HG02884 (cell line): ENCODE measurements around the gene ANKRD31.
"Not testable (repeated sequence)": the region's sequence is repeated elsewhere in the genome, so short reads cannot be mapped to it uniquely, and the experiment has no call there.

ENCODE experiments used
- ATAC-seq: cut with Tn5 transposase; IDR thresholded peaks from one replicate; pipeline ENCODE4 v1.9.1; 2021; ENCODE audit warnings: mild to moderate bottlenecking, moderate library complexity; ENCODE audit not compliant: unreplicated experiment

ANKRD31 gene

DNA sequence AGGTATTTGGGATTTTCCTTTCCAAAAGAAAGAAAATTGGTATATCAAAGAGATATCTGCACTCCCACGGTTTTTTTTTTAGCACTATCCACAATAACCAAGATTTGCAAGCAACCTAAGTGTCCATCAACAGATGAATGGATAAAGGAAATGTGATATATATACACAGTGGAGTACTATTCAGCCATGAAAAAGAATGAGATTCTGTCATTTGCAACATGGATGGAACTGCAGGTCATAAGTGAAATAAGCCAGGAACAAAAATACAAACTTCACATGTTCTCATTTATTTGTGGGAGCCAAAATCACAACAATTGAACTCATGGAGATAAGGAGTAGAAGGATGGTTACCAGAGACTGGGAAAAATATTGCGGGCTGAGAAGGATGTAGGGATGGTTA lies 9.8 kb downstream of the ANKRD31 start:
- no peak for ATAC-seq

DNA sequence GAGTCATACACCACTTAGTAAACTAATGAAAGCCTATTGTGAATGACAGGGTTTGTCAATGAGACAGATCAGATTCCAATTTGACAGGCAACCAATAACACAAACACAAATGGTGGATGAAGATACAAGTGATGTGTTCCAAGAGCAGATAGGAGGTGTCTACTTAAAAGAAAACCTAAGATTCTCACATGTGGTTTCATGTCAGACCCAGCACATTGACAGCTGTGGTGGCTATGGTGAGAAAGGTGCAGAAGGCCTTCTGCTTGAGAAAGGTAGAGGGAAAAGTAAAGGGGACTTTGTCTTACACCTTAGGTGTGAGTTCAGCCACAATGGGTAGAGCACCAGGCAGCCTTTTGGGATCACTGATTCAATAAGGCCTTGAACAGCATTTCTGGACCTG lies 11.2 kb downstream of the ANKRD31 start:
- no peak for ATAC-seq

GRCh38 chr5:75220787-75221186 lies 15.9 kb downstream of the ANKRD31 start:
- not testable (repeated sequence) for ATAC-seq

DNA sequence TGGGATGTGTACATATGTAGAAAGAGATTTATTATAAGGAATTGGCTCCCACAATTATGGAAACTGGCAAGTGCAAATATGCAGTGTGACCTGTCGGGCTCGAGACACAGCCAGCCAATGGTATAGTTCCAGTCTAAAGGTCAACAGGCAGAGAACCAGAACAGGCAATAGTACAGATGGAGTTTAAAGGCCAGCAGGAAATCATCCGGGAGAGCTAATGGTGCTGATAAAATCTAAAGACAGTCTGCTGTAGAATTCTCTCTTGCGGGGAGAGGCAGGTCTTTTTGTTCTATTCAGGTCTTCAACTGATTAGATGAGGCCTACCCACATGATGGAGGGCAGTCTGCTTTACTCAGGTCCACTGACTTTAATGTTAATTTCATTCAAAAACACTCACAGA lies 21.8 kb downstream of the ANKRD31 start:
- ATAC-seq = no peak

GRCh38 chr5:75214409-75214808 lies 22.3 kb downstream of the ANKRD31 start:
- ATAC-seq = no peak

DNA sequence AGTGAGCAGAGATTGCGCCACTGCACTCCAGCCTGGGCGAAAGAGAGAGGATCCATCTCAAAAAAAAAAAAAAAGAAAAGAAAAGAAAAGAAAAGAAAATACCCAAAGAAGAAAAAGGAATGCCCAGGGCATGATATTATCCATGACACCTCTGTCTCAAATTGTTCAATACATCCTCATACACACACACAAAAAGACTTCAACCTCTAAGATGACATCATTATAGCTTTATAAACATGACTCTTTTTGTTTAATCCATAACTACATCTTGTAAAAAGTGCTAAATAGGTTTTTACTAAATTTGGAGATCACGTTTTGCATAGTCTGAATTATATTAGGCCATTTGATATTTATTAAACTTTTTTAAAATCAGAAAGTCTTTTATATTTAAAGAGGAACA lies 33.1 kb downstream of the ANKRD31 start:
- no peak for ATAC-seq

DNA sequence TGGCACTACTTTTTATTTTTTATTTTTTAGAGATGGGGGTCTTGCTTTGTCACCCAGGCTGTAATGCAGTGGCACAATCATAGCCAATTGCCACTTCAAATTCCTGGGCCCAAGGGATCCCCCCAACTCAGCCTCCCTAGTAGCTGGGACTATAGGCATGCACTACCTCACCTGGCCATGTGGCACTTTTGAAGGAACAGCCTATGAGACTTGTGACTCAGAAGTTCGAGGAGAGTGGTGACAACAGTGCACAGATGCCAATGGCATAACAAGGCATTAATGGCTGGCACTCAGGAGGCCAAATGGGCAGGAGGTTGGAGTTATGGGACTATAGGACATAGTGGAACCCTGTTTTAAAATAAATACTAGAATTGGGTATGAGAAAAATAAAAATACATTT lies 33.7 kb downstream of the ANKRD31 start:
- ATAC-seq = no peak

DNA sequence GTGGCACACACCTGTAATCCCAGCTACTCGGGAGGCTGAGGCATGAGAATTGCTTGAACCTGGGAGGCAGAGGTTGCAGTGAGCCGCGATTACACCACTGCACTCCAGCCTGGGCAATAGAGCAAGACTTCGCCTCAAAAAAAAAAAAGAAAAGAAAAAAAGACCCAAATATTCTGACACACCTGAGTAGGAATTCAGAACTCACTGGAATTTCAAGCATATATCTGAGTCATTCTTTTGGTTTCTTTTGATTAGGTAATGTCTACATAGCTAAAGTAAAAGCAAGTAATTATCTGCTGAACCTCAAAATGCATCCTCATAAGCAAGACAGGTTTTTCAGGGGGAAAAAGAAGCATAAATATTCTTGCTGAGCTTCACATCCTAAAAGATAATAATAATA lies 35.9 kb downstream of the ANKRD31 start:
- ATAC-seq = no peak

DNA sequence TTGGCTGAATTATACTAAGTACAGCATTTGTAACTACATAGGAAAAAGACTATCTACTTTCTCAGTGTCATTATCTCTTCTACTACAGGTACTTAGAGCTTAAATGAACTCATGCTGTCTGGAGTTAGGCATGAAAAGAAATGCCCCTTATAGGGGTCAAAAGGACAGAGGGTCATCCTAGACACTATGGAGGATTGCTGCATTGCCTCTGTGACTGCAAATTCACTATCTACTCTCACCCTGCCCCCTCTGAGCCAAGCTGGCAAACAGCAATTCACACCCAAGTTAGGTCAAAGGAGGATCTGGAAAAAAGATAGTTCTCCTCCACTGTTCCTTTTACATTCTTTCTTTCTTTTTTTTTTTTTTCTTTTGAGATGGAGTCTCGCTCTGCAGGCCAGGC lies 36.7 kb downstream of the ANKRD31 start:
- ATAC-seq = no peak

DNA sequence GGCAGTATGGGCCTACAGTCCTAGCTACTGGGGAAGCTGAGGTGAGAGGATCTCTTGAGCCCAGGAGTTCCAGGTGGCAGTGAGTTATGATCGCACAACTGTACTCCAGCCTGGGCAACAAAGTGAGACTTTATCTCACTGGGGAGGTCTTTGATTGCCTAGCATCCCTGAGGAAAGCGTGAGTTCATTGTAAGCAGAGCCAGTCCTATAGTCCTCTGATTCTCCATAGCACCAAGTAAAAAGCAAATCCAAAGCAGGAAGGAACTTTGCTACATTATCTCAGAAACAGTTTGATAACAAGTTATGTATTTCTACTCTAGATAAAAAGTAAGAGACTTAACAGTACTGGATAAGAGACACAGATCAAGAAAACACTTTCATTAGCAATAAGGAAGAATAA lies 37.6 kb downstream of the ANKRD31 start:
- no peak for ATAC-seq

DNA sequence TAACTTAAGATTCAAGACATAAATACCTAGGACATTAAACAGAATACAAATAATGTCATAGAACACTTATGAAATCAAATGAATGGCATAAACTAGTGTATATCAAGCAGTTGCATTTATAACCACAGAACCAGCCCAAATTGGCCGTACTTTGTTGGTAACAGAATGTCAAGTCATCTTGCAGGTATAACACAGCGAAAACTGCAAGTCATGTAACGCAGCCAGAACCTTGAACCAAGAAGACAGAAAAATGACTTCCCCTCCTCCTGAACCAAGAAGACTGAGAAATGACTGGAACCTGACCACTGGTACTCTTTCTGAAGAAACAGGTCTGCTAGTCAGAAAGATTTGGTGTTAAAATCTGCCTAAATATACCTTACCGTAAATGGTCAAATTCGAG lies 38.9 kb downstream of the ANKRD31 start:
- no peak for ATAC-seq

DNA sequence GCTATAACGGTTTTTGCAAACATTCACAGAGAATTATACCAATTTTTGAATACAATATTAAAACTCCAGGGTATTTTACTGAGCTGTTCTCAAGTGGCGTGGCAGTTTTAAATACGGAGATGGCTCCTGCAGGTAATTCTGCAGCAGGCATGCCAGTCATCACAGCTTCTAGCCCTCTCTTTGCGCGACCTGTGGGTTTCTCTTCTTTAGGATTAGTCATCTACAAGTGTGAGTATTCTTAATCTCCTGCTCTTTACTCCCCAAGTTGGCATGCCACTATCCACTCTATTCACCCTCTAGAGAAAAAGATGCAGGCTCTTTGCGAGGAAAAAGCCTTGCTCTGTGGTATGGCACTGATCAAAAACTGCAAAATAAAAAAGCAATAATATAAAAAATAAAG lies 43.9 kb downstream of the ANKRD31 start:
- no peak for ATAC-seq

GRCh38 chr5:75192264-75192663 lies 44.4 kb downstream of the ANKRD31 start:
- no peak for ATAC-seq

DNA sequence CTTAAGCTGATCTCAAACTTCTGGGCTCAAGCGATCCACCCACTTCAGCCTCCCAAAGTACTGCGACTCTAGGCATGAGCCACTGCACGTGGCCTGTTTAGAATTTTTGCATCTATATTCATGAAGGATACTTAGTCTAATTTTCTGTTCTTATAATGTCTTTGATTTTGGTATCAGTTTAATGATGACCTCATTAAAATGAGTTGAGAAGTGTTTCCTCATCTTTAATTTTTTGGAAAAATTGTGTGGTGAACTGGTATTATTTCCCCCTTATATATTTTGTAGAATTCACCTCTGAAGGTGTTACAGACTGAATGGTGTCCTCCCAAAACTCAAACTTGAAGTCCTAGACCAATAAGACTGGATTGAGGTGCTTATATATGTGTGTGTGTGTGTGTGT lies 46.5 kb downstream of the ANKRD31 start:
- no peak for ATAC-seq

DNA sequence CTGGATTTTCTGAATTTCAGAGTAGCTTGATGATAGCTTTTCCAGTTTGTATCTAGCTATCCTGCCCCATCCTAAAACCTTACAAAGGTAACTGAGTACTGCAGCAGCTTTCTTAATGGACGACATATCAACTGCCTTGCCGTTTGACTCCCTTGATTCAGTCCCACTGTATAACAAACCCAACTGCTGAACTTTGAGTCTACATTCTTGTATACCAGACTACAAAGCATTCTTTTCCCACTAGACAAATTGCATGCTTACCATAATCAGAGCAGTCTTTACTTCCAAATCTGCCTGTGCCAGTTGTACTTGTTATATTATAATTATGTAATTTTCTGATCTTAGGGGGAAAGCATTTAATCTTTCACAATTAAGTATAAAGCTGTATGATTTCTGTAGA lies 47.3 kb downstream of the ANKRD31 start:
- no peak for ATAC-seq

GRCh38 chr5:75185763-75186162 lies 50.9 kb downstream of the ANKRD31 start:
- ATAC-seq = no peak

GRCh38 chr5:75176009-75176408 lies 60.7 kb downstream of the ANKRD31 start:
- ATAC-seq = not testable (repeated sequence)

- not testable (repeated sequence) for ATAC-seq
Observed at GRCh38 chr5:75174872-75175271, 61.8 kb downstream of the ANKRD31 start.

- ATAC-seq = no peak
Observed at GRCh38 chr5:75169516-75169915, 67.2 kb downstream of the ANKRD31 start.

DNA sequence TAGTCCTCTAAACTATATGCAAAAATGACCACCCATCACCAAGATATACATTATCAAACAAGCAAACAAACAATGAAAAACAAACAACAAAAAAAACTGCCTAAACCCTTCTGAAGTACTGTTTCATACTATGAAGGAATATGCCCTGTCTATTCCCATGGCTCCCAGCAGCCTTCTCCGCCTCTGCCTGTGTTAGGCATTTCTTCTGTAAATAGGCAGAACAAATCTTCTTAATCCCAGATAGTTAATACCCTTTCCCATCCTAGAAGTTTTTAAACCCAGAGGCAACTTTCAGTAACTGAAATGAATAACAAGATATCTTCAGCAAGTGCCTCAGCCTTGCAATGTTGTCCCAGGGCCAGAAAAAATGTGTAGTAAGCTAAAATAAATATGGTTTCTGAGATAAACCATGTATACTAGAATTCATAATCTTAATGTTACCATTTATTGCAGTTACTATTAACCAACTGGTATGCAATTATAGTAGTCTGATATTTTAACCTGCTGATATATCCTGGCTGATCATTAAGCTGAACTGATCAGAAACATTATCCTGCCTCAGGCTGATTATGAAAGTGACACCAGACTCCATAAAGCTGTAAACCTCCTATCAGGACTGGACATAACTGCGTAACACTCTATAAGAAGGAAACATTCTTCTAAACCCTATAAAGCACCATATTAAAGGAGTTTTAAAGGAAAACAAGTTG lies 68.5 kb downstream of the ANKRD31 start:
- ATAC-seq = no peak

DNA sequence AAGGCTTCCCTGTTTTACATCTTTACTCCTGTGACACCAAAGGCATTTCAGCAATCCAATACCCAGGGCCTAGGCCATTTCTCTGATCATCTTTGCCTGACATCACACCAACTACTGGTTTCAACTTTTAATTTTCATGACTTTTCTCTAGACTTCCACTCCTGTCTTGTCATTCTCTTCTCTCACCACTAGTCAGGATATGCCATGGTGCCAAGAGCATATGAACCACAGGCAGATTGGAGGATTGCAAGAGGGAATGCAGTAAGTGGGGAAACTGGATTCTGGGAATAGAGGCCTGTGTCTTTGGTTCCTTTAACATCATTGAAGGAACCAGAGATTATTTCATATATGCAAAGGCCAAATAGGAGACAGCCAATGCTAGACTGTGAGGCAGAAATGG lies 69.3 kb downstream of the ANKRD31 start:
- no peak for ATAC-seq

DNA sequence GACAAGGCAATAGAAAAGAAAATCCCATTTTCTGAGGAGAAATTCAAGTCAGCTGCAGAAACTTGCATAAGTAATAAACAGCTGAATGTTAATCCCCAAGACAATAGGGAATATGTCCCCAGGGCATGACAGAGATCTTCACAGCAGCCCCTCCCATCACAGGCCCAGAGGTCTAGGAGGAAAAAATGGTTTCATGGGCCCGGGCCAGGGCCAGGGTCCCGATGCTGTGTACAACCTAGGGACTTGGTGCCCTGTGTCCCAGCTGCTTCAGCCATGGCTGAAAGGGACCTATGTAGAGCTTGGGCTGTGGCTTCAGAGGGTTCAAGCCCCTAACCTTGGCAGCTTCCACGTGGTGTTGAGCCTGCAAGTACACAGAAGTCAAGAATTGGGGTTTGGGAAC lies 75.2 kb downstream of the ANKRD31 start:
- not testable (repeated sequence) for ATAC-seq

DNA sequence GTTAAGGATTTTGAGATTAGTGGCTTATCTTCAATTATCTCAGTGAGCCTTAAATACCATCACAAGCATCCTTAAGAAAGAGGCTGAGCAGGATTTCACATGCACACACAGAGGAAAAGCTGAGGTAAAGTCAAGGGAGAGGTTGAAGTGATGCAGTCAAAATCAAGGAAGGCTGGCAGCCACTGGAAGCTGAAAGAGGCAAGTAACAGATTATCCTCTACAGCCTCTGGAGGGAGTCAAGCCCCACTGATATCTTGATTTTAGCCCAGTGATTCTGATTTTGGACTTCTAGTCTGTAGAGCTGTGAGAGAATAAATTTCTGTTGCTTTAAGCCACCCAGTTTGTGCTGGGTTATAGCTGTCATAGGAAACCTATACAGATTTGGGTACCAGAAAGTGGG lies 80.1 kb downstream of the ANKRD31 start:
- no peak for ATAC-seq
